Measurements from ENCODE around the gene PLEKHA7. TPM values are rescaled to one million over a fixed set of nuclear protein-coding genes. Genes with fewer than 3 reads are reported as not detected.

The PLEKHA7 gene
- total and polyA plus RNA-seq, 2 of the 13 experiments (the other 11 are each of a cell fraction or from before 2014, with no cell fraction given): 17.5 to 18.7 TPM

DNA sequence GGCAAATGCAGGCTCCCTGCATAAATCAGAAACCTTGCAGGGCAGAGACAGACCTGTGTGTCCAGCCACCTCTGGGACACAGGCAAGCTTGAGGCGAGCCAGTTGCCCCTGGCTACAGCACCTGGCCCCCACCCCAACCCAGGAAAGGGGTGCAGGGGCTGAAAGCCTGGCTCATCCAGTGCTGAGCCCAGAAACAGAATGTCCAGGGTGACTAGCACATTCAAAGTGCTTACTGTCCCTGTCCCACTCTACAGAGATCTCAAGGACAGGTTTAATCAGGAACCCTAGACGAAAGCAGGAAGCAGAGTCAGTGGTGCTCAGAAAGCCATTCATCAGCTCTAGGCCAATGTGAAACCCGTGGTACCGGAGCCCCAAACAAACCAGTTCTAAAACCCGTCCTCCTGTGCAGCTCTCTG lies 31.9 kb downstream of the PLEKHA7 start (continued):
- TF ChIP-seq NAIF1 (CRISPR knock-in tag; IDR thresholded peaks at IDR 0.05; ENCODE audit: borderline replicate concordance) (no peak), EED (CRISPR knock-in tag; IDR thresholded peaks at IDR 0.05) (no peak), ZNF451 (CRISPR knock-in tag; IDR thresholded peaks at IDR 0.05) (no peak), ZNF496 (CRISPR knock-in tag; IDR thresholded peaks at IDR 0.05; ENCODE audit: insufficient replicate concordance) (no peak), ARID5B (CRISPR knock-in tag; IDR thresholded peaks at IDR 0.05) (0 out of 2 replicates have a peak, but pooled peaks have one; percentile 16), ZNF709 (CRISPR knock-in tag; IDR thresholded peaks at IDR 0.05) (no peak), SNAPC5 (CRISPR knock-in tag; IDR thresholded peaks at IDR 0.05; ENCODE audit: borderline replicate concordance) (no peak), ZFAT (CRISPR knock-in tag; conservative IDR thresholded peaks at IDR 0.05) (no peak), ZNF703 (CRISPR knock-in tag; IDR thresholded peaks at IDR 0.05; ENCODE audit: borderline replicate concordance) (no peak), HMG20A (CRISPR knock-in tag; IDR thresholded peaks at IDR 0.05; ENCODE audit: borderline replicate concordance) (no peak)
